Hepatocyte (in vitro differentiated cells): ENCODE results near the gene PCCA.

Experiments used
- EZH2 ChIP-seq: fragments of 200-600 bp; sonication (generic); IDR thresholded peaks from 2 replicates; pipeline ENCODE4 v1.6.1; 2016; ENCODE audit warnings: antibody characterized with exemption, mild to moderate bottlenecking, borderline replicate concordance
- TF ChIP-seq, protein P1 (sequence below): fragments of 200-600 bp; sonication (generic); IDR thresholded peaks from 2 replicates; pipeline ENCODE4 v1.5.1; 2016; ENCODE audit warnings: antibody characterized with exemption, mild to moderate bottlenecking; ENCODE audit not compliant: poor library complexity

DNA sequence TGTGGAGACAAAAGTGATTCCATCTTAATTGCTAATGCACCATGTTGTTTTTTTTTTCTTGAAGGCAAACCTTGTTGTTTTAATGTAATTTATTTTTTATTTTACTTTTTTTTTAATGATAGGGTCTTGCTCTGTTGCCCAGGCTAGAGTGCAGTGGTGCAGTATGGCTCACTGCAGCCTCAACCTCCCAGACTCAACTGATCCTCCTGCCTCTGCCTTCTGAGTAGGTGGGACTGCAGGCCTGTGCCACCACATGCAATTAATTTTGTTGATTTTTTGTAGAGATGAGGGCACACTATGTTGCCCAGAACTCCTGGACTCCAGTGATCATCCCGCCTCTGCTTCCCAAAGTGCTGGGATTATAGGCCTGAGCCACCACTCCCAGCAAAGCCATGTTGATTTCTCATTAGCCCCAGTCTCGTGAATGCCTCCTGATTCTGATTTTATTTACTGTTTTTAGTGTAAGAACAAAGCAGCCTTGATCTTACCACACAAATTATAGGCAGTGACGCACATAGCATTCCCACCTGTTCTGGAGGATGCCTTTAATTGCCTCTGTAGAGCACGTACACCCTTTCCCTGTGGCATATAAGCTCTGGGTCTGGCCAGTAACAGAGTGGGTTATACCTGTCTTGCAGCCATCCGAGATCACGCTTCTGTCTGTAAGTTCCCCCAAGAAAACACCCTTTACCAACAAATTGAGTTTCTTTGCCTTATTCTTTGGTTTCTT, 349.3 kb downstream of the PCCA start:
- TF ChIP-seq, protein P1, sequence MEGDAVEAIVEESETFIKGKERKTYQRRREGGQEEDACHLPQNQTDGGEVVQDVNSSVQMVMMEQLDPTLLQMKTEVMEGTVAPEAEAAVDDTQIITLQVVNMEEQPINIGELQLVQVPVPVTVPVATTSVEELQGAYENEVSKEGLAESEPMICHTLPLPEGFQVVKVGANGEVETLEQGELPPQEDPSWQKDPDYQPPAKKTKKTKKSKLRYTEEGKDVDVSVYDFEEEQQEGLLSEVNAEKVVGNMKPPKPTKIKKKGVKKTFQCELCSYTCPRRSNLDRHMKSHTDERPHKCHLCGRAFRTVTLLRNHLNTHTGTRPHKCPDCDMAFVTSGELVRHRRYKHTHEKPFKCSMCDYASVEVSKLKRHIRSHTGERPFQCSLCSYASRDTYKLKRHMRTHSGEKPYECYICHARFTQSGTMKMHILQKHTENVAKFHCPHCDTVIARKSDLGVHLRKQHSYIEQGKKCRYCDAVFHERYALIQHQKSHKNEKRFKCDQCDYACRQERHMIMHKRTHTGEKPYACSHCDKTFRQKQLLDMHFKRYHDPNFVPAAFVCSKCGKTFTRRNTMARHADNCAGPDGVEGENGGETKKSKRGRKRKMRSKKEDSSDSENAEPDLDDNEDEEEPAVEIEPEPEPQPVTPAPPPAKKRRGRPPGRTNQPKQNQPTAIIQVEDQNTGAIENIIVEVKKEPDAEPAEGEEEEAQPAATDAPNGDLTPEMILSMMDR, result no peak
- TF ChIP-seq EZH2, result no peak
